SK-MEL-5 (cell line): ENCODE results near the gene TNFRSF1B. TPM values are rescaled to one million over a fixed set of nuclear protein-coding genes. Genes with fewer than 3 reads are reported as not detected.

Experiments
- DNase-seq: peaks from one replicate; pipeline ENCODE4 v3.0.0-alpha.2; 2016; ENCODE audit warnings: low read depth, low spot score
- in situ Hi-C: cut with HindIII; loops from 2 replicates; pipeline ENCODE4 v1.10.0; 2016; ENCODE audit warnings: low sequenced_read_pairs, high pct_unique_total_duplicates, low pct_unique_long_range_greater_than_20kb
- total RNA-seq: library from RNA; depleted of rRNA; stranded (reverse); fragments of >200 nt; shearing (Covaris generic); gene quantifications from 2 replicates; pipeline ENCODE4 v1.2.3, GENCODE V29; 2014

The TNFRSF1B gene
- total RNA-seq, 1 experiment from 2014 or later: 4.4 TPM

- DNase-seq: no peak
- in situ Hi-C loops: no loop called here
Measured at GRCh38 chr1:12168451-12169160, 1.8 kb downstream of the TNFRSF1B start.

DNA sequence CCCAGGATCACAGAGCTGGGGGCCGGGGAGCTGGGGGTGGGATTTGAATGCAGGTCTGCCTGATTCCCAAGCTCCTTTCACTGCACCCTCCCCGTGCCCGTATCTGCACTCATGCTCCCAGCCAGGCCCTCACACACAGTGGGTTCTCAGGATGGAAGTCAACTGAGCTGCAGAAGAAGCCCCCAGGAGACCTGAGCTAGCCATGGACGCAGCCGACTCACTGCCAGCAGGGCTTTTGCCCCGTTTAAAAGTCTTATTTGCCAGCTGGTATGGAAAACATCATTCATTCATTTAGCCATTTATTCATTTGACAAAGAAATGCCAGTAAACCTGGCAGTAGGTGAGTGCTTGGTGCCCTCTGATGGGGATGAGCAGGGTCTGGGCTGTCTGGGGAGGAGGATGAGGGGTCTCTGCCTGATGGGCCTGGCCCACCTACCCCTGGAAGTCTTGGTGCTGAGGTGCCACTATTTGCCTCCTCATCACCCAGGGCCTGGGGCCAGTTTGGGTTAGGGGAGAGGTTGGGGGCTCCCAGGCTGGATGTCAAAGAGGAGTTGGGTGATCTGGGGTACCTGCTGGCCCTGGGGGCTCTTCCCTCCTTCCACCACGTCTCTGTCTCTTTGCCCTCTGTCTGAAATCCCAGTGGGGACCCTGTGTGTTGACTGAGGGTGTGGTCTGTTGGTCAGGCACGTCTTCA lies 2.8 kb downstream of the TNFRSF1B start:
- in situ Hi-C loops: no loop called here
- DNase-seq: no peak

GRCh38 chr1:12170263-12170671 lies 3.5 kb downstream of the TNFRSF1B start:
- in situ Hi-C loops: no loop called here
- no peak for DNase-seq

GRCh38 chr1:12171206-12172041 lies 4.6 kb downstream of the TNFRSF1B start:
- no peak for DNase-seq

GRCh38 chr1:12172042-12172851 lies 5.5 kb downstream of the TNFRSF1B start:
- in situ Hi-C loops: no loop called here
- no peak for DNase-seq

More at GRCh38 chr1:12171206-12172041, 4.6 kb downstream of the TNFRSF1B start:
- in situ Hi-C loops: no loop called here

GRCh38 chr1:12173041-12173509 lies 6.3 kb downstream of the TNFRSF1B start:
- in situ Hi-C loops: no loop called here
- no peak for DNase-seq

- in situ Hi-C loops: no loop called here
- no peak for DNase-seq
Measured at GRCh38 chr1:12173631-12174121, 6.9 kb downstream of the TNFRSF1B start.

DNA sequence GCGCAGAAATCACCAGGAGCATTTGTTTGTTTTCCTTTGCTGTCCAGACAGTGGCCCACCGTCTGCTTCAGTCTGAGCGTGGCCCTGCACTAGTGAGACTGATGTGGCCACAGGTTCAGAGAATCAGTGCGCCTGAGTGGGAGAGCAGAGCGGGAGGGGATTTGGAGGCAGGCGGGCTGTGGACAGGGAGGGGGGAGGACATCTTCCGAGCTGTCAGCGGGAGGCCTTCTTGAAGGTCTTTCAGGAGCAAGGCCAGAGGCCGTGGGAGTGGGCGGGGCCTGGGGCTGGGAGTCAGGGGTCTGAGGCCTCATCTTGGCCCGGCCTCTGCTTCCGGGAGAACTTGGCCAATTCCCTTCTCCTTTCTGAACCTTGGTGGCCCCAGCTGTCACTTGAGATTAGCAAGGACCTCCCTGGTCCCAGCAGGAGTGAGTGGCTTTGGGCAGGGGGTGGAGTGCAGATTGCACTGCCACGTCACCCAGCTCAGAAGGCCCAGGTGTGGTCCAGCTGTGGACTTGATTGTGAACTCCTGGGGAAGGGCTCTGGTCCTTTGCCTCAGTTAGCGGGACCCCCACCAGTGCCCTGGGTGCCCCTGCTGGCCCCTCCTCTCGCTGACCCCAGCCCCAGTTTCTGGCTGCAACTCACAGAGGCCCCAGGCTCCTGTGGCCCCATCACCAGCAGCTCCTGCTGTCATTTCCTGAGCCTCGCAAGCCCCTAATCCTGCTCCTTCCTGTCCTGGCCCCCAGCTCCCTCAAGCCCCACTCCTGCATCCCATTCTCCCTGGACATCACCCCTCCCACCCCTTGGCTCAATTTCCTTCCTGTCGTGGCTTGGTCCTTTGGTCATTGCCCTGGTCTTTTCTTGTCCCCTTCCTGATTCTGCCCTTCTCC lies 8.4 kb downstream of the TNFRSF1B start:
- in situ Hi-C loops: no loop called here
- DNase-seq: no peak

DNA sequence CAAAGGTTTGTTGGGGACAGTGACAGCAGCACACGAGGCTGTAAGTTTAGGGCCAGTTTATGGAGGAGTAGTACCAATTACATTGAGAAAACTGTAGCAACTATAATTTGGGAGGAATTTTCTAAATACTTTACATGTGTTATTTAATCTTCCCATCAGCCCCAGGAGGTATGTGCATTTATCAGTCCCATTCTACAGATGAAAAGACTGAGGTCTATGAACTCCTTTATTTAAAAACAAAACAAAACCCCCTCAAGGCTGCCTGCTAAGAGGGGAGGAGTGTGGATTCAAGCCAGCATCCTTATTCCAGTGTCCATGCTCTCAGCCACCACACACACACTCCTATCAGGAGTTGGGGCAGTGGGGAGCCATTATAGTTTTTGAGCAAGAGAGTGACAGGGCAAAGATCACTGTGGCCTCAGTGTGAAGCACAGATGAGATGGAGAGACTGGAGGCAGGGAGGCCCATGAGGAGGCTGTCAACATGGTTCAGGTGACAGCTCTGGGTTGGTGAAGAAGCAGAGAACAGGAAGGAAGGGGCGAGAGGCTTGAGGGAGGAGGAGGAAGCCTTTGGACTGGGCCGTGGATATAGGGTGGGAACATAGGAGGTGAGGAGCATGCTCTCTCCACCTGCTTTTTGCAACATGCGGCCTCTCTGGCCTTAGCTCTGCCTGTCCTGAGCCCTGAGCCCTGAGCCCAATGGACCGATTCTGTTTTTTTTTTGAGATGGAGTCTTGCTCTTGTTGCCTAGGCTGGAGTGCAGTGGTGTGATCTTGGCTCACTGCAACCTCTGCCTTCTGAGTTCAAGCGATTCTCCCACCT lies 9.7 kb downstream of the TNFRSF1B start:
- DNase-seq: no peak
- in situ Hi-C loops: no loop called here

DNA sequence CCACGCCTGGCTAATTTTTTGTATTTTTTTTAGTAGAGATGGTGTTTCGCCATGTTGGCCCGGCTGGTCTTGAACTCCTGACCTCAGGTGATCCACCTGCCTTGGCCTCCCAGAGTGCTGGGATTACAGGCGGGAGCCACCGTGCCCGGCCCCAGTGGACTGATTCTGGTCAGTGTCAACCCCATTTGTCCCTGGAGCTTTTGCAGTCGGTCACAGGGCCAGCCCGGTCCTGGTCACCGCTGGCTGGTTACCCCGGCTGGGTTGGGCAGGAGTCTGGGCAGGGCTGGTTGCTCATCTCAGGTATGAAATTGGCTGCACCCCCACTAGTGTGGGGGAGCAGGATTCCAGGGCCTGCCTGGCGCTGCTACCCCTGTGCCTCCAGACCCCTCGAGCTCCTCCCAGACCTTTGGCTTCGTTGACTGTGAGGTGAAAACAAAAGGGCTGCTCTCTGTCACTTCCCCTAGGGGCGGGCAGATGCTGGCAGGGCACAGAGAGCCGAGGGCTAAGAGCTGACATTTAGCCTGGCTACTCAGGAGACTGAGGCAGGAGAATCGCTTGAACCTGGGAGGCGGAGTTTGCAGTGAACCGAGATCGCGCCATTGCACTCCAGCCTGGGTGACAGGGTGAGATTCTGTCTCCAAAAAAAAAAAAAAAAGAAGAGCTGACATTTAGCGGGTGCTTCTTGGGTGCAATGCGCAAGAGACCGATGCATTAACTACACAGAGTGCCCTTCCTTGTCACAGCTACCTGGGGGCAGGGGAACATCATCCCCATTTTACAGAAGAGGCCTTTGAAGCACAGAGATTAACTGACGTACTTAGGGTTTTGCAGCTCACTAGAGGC lies 10.6 kb downstream of the TNFRSF1B start:
- no peak for DNase-seq
- in situ Hi-C loops: no loop called here

DNA sequence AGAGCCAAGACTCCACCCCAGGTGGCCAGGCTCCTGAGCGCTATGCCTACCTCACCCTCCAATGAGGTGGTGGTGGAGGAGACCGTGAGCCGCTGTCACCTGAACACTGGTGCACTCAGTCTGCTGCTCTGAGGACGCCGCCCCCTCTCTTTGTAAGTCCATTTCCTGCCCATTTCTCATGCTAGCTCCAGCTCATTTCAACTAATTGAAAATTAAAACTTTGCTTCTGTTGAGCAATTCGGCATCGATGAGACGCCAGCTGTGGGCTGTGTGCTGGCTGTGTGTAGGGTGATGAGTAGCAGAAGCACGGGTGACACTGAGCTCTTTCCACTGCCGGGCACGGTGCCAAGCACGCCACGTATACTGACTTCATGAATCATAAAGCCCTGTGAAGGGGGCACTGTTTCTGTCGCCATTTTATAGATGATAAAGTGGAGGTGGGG lies 11.2 kb downstream of the TNFRSF1B start:
- peak; percentile 39 for DNase-seq
- in situ Hi-C loops: no loop called here

DNA sequence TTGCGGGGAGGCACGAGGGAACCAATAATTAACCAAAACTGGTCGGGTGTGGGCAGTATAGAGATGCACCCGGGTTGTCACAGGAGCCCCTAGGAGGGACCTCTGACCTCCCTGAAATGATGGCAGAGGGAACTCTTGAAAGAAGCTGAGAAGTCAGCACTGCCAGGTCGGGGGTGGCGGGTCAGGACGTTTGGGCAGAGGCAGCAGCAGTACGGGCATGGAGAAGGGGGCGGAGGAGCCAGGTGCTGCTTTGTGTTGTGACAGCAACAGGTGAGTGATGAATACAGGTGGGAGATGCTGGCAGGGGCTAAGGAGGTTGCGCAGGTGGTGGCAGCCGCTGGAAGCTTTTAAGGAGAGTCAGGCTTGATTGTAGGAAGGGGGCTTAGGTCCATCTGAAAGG lies 11.7 kb downstream of the TNFRSF1B start:
- DNase-seq: no peak
- in situ Hi-C loops: no loop called here

DNA sequence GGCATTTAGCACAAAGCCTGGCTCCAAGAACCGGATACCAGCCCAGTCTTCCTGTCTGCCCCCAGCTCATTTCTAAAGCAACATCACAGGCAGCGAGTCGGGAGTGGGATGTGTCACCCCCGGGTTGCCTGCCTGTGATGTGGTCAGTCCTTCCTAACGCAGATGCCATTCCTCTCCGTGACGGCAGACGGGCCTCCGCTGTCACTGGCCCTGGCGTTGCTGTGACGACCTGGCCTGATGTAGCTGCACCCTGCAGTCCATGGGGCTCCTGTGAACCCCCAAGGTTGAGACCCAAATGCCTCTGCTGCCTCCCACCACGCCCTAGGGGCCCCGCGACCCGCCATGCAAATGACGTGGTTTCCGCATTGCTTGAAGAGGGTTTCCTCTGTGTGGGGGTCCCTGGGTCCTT lies 12.3 kb downstream of the TNFRSF1B start:
- in situ Hi-C loops: no loop called here
- DNase-seq: no peak

DNA sequence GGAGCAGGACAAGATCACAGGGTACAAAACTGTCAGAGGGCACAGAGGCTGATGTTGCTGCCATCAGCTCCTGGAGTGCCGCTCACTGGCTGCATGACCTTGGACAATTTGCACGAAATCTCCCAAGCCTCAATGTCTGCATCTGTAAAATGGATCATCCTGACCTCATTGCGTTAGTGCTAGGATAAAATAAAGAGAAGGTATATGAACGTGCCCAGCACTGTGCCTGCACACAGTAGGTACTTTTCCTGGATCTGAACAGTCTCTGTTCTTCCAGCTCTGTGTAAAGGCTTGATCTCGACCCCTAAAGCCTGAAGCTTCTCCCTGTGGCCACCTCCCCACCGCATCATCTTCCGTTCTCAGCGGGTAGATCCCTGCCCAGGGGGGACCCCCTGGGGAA lies 12.9 kb downstream of the TNFRSF1B start:
- in situ Hi-C loops: no loop called here
- DNase-seq: no peak

DNA sequence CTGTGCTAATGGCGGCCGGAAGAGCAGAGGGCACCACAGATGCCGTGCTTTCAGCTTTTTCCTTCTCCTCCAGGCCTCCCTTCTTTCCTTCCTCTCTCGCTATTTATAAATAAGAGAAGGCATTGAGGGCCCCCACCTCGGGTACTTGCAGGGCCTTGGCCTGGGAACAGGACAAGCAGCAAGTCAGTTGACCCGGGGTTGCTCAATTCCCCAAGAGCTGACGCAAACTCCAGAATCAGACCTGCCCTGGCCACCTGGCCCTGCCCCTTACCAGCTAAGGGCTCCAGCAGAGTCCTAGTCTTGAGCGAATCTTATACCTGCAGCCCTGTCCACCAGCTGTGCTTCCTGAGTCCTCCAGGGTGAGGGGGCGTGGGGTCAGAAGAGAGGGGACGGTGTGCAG lies 13.5 kb downstream of the TNFRSF1B start:
- in situ Hi-C loops: no loop called here

More for the DNA sequence above, 13.5 kb downstream of the TNFRSF1B start:
- no peak for DNase-seq
